Keratinocyte (primary cell): ENCODE results near the gene MIA3. TPM values are rescaled to one million over a fixed set of nuclear protein-coding genes. Genes with fewer than 3 reads are reported as not detected.

Experiments used
- DNase-seq: peaks from one replicate; pipeline ENCODE4 v3.0.0-alpha.2; 2011; ENCODE audit warnings: low read depth, missing footprints, low spot score
- FAIRE-seq: peaks from 2 replicates; lab custom pipeline; 2011; peaks lifted over from hg19 to GRCh38; lab: Jason Lieb, UNC
- H2AFZ ChIP-seq: 2 replicates; pipeline ENCODE4 v1.6.0; 2012; ENCODE audit warnings: low read length, control low read depth, inconsistent platforms; ENCODE audit not compliant: control insufficient read depth
- H3K27ac ChIP-seq: 2 replicates; pipeline ENCODE4 v1.5.1; 2011; ENCODE audit warnings: low read length; ENCODE audit not compliant: control insufficient read depth, insufficient read depth
- H3K27me3 ChIP-seq: 3 replicates; pipeline ENCODE4 v1.6.0; 2011; ENCODE audit warnings: low read length; ENCODE audit not compliant: control insufficient read depth, insufficient read depth; ENCODE audit errors: extremely low read depth
- H3K36me3 ChIP-seq, 2 experiments: 2 replicates in 1 of 2; 3 replicates in 1 of 2; pipeline ENCODE4 v1.5.1; 2011; ENCODE audit warnings: low read length in 2 of 2, mild to moderate bottlenecking in 1 of 2; ENCODE audit not compliant: control insufficient read depth in 2 of 2, insufficient read depth in 2 of 2; ENCODE audit errors: extremely low read depth in 1 of 2
- H3K4me1 ChIP-seq: 3 replicates; pipeline ENCODE4 v1.5.1; 2011; ENCODE audit warnings: low read length; ENCODE audit not compliant: control insufficient read depth, insufficient read depth; ENCODE audit errors: extremely low read depth
- H3K4me2 ChIP-seq: 3 replicates; pipeline ENCODE4 v1.6.0; 2011; ENCODE audit warnings: low read depth, low read length; ENCODE audit not compliant: control insufficient read depth, insufficient read depth; ENCODE audit errors: extremely low read depth
- H3K4me3 ChIP-seq, 3 experiments: fragments of 200-600 bp in 1 of 3; sonication (generic) in 1 of 3; 2 replicates in 2 of 3; 3 replicates in 1 of 3; pipeline ENCODE4 v1.5.1; 2011 to 2016; ENCODE audit warnings: low read length in 3 of 3, mild to moderate bottlenecking in 3 of 3, control low read depth in 2 of 3, inconsistent platforms in 1 of 3, low read depth in 1 of 3, mixed read lengths in 1 of 3, mixed run types in 1 of 3, moderate library complexity in 1 of 3; ENCODE audit not compliant: control insufficient read depth in 2 of 3, insufficient read depth in 2 of 3; ENCODE audit errors: extremely low read depth in 1 of 3
- H3K79me2 ChIP-seq: 2 replicates; pipeline ENCODE4 v1.6.0; 2012; ENCODE audit warnings: low read length; ENCODE audit not compliant: control insufficient read depth, insufficient read depth
- H3K9ac ChIP-seq: 3 replicates; pipeline ENCODE4 v1.6.0; 2011; ENCODE audit warnings: low read length; ENCODE audit not compliant: control insufficient read depth, insufficient read depth; ENCODE audit errors: extremely low read depth
- H3K9me1 ChIP-seq: 3 replicates; pipeline ENCODE4 v1.6.0; 2011; ENCODE audit warnings: low read length; ENCODE audit not compliant: control insufficient read depth, insufficient read depth; ENCODE audit errors: extremely low read depth
- H3K9me3 ChIP-seq: 2 replicates; pipeline ENCODE4 v1.5.1; 2012; ENCODE audit warnings: low read depth, low read length; ENCODE audit not compliant: control insufficient read depth
- H4K20me1 ChIP-seq: 3 replicates; pipeline ENCODE4 v1.6.0; 2011; ENCODE audit warnings: low read length; ENCODE audit not compliant: control insufficient read depth, insufficient read depth; ENCODE audit errors: extremely low read depth
- CTCF ChIP-seq, 3 experiments: IDR thresholded peaks in 1 of 3; conservative IDR thresholded peaks in 1 of 3; optimal IDR thresholded peaks in 1 of 3; 2 replicates in 2 of 3; 3 replicates in 1 of 3; pipeline versions ENCODE3 to v1.5.1; 2011; ENCODE audit warnings: low read length in 3 of 3, mild to moderate bottlenecking in 3 of 3, moderate library complexity in 2 of 3, control low read depth in 1 of 3, inconsistent platforms in 1 of 3; ENCODE audit not compliant: insufficient read depth in 2 of 3; ENCODE audit errors: extremely low read depth in 1 of 3
- EZH2 ChIP-seq: IDR thresholded peaks from one replicate; pipeline ENCODE4 v1.6.1; 2012; ENCODE audit warnings: inconsistent platforms, mild to moderate bottlenecking, low read length, moderate library complexity
- dilution Hi-C: fragments of 300-500 bp; cut with MboI; formaldehyde crosslinking; loops from one replicate; pipeline ENCODE4 v1.7.0; 2020; ENCODE audit warnings: low sequenced_read_pairs; ENCODE audit not compliant: extremely low pct_ligation_motif_present
- polyA plus RNA-seq, 5 experiments: library from polyadenylated mRNA; depleted of rRNA in 3 of 5; stranded (reverse) in 3 of 5; stranded (forward) in 1 of 5; unstranded in 1 of 5; fragments of >200 nt; gene quantifications; 1 replicate in 1 of 5; 2 replicates in 3 of 5; 3 replicates in 1 of 5; pipeline versions ENCODE4 v1.2.1 to v1.2.3, GENCODE V29; 2011 to 2012; ENCODE audit warnings: missing spikeins in 2 of 5, low read depth in 1 of 5, low replicate concordance in 1 of 5

Gene MIA3
- polyA plus RNA-seq, 1 donor (not counting 4 experiments of a cell fraction or from before 2014, with no cell fraction given), result 29.4 TPM

- H4K20me1 ChIP-seq, result no peaks in the 10 kb centered on the region
- no peaks in the 10 kb centered on the region for H3K79me2 ChIP-seq
- no peak for FAIRE-seq
- H3K4me3 ChIP-seq, result no peak overlapping the region
- H3K27me3 ChIP-seq, result no peaks in the 10 kb centered on the region
- no peak for DNase-seq
- dilution Hi-C loops, result no loop called here
- no peak overlapping the region for H3K9ac ChIP-seq
- peaks cover 10 to 12% of the 10 kb centered on the region in 2 experiments for H3K36me3 ChIP-seq
- H3K4me1 ChIP-seq, result no peaks in the 10 kb centered on the region
- no peak overlapping the region for H3K4me2 ChIP-seq
- H3K9me1 ChIP-seq, result no peaks in the 10 kb centered on the region
- no peaks in the 10 kb centered on the region for H3K9me3 ChIP-seq
- TF ChIP-seq EZH2 (no peak), CTCF (optimal IDR thresholded peaks at IDR 0.05 in 1 of 3, IDR thresholded peaks at IDR 0.05 in 1 of 3, conservative IDR thresholded peaks at IDR 0.05 in 1 of 3; ENCODE audit: extremely low read depth in 1 of 3, insufficient read depth in 2 of 3, low read length in 3 of 3) (no peak)
- H3K27ac ChIP-seq, result no peak overlapping the region
- no peak overlapping the region for H2AFZ ChIP-seq
Observed at GRCh38 chr1:222631611-222632208, 13.8 kb downstream of the MIA3 start.

GRCh38 chr1:222632749-222633148 is 14.9 kb downstream of the MIA3 start:
- H3K9me1 ChIP-seq, result no peaks in the 10 kb centered on the region
- H3K9ac ChIP-seq, result no peak overlapping the region
- H2AFZ ChIP-seq, result no peak overlapping the region
- TF ChIP-seq EZH2 (no peak), CTCF (optimal IDR thresholded peaks at IDR 0.05 in 1 of 3, IDR thresholded peaks at IDR 0.05 in 1 of 3, conservative IDR thresholded peaks at IDR 0.05 in 1 of 3; ENCODE audit: extremely low read depth in 1 of 3, insufficient read depth in 2 of 3, low read length in 3 of 3) (no peak)
- FAIRE-seq, result no peak
- no peaks in the 10 kb centered on the region for H4K20me1 ChIP-seq
- H3K4me2 ChIP-seq, result no peak overlapping the region
- dilution Hi-C loops, result no loop called here
- no peak for DNase-seq
- no peaks in the 10 kb centered on the region for H3K79me2 ChIP-seq
- H3K9me3 ChIP-seq, result no peaks in the 10 kb centered on the region
- no peaks in the 10 kb centered on the region for H3K4me1 ChIP-seq
- no peak overlapping the region for H3K4me3 ChIP-seq
- peaks cover 8 to 9% of the 10 kb centered on the region in 2 experiments for H3K36me3 ChIP-seq
- no peaks in the 10 kb centered on the region for H3K27me3 ChIP-seq
- no peak overlapping the region for H3K27ac ChIP-seq
